HG03066 (cell line): ENCODE measurements around the gene DUOXA1.

Experiments used
- ATAC-seq: cut with Tn5 transposase; IDR thresholded peaks from one replicate; pipeline ENCODE4 v1.9.1; 2021; ENCODE audit warnings: low read depth; ENCODE audit not compliant: unreplicated experiment

DUOXA1 gene, protein sequence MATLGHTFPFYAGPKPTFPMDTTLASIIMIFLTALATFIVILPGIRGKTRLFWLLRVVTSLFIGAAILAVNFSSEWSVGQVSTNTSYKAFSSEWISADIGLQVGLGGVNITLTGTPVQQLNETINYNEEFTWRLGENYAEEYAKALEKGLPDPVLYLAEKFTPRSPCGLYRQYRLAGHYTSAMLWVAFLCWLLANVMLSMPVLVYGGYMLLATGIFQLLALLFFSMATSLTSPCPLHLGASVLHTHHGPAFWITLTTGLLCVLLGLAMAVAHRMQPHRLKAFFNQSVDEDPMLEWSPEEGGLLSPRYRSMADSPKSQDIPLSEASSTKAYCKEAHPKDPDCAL

DNA sequence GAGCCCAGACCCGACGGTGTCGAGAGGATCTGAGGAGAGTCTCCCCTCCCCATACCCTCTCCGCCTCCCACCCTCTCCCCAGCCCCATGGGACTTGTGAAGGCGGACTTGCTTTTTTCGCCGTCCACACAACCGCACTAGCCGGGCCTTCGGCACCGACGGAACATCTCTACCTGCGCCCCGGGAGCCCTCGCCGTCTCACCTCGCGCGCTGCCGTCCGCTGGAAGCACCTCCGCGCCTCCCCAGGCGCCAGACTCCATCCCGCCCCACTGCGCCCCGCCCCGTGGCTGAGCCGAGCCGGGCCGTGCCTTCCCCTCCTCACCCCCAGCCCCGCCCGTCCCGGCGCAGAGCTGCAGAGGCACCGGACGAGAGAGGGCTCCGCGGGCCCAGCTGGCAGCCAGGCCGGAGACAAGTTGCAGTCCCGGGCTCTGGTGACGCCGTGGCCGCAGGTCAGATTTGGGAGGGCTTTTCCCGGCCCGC lies at the start of gene DUOXA1, which contains the start of gene DUOX1:
DUOXA1 (minus strand) TSS at position 229 of the 479 bp plus-strand sequence. CDS start 6,865 bp downstream, outside the sequence.
DUOX1 (plus strand) TSS at position 344 of the 479 bp plus-strand sequence. CDS start 1,973 bp downstream, outside the sequence.
- ATAC-seq = no peak

DNA sequence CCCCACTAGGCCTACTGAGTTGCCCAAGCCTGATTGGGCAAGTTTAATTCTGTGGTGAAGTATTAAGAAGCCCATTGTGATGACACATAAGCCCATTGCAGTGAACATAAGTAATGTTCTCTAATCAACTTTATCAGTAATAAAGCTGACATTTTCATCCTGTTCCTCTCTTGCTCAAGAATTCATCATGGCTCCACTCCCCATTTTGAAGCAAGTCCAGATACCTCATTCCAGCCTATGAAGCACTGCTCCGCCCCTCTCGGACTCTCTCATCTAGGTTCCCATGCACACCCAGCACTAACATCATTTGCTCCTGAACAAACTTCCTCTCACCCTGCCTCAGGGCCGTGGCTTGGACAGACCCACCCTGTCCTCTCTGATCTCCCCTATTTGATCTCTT lies 47.6 kb upstream of the DUOXA1 start:
- ATAC-seq = no peak

DNA sequence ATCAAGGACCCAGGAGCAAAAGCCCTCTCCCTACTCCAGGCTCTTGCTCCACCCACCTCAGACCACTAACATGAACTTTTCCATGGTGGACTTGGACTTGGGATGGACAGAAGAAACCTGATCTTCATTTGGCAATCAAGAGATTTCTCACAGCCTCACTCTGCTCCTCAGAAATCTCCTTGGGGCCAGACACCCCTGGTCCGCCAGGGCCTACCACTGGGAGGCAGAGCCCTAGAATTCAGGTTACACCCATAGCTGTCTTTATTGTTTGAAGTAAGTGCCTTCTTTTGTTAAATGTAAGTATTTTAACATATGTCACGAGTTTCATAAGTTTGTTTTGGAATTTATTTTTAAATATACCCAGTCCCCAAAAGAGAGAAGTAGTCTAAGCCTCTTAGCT lies 44.9 kb upstream of the DUOXA1 start:
- ATAC-seq = no peak

DNA sequence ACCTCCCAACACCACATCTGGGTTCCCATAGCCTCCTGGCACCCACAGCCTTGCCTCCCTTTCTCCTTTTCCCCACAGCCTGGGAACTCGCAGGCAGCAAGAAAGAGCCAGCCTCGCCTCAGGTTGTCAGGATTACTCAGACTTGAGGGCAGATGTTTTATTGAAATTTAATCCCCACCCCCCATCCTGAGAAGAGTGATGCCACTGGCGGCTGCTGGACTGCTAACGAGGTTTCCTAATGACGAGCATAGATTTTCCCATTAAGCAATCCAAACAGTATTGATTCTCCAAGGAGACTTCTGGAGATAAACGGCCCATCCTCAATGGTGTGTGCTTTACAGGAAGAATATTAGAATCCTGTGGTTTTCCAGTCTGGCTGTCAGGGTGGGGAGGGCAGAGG lies 44.4 kb upstream of the DUOXA1 start:
- no peak for ATAC-seq

DNA sequence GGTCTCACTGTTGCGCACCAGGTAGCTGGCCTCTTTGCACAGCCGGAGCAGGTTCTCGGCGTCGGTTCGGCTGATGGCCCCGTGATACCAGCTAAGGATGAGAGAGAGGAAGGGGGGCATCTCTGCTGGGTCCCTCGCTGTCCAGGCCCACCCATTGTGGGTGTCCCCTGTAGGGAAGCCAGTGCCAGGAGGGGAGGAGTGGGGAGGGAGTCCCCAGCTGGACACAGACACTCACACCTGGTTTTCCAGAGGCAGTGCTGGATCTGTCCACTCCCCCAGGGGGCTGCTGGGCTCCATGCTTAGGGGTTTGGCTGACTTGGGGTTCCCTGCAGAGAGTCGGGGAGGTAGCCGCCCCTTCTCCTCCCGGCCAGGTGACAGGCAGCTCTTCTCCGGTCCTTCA lies 42.2 kb upstream of the DUOXA1 start:
- ATAC-seq = no peak

DNA sequence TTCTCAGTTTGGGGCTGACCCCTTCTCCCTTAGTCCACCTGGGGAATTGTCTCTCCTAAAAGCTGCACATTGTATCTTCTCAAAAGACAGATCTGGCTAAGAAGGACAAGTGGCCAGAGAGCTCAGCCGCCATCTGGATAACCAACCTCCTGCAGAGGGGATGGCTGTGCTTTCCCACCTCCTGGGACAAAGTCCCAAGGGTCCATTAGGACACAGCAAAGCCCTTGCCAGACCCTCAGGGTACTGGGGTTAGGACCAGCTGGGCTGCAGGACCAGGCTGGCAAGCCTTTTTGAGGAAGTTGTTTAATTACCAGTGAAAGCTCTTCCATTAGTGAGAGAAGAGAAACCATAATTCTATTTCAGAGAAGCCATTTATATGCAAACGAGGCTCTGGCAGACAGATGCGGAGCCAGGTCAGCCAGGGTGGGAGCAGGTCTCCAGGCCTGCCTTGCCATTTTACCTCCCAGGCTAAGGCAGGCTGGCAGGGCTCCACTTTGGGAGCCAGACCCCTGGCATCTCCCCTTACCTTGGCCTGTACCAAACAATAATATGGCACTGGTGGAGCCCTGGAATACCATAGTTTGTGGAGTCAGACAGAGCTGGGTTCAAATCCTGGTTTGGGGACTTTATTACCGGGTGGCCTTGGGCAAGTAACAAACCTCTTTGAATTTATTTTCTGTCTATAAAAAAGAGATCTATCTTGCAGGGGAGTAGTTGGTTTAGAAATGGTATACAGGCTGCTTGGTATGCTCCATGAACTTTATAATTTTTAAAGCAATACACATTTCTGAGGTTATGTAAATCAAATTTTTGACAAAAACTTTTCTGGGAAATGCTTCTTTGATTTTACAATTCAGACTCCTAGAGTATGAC lies 40.2 kb upstream of the DUOXA1 start:
- no peak for ATAC-seq

DNA sequence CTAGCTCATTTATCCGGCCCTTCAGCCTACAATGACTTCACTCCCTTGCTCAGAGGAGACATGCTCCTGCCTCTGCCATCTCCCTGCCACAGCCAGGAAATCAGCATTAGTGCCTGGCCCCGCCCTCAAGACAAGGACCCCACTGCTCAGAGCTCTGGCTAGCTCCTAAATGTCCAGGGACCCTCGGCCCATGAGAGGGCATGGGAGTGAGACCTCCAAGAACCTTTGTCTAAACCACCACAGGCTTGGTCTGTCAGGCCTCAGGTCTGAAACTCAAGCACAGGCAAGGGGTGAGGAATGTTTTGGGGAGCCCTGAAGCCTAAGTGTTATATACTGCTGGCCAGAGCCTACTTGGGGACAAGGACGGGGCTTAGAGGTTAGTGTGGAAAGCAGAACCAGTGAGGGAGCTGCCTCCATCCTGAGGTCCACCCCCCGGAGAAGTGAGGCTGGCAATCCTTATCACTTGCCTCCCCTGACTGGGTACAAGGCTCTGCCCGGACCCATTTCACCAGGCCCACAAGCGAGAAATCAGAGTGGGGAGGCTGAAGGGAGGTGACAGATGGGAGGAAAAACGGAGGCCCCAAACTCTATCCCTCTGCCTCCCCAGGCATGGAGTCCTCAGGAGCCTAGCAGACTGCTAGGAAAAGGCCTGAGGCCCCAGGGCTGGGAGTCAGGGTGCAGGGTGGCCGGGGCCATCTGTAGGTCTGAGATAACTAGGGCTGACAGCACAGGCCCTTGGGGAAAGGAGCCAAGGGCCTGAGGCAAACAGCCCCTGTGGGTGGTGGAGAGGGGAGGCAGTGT lies 39.3 kb upstream of the DUOXA1 start:
- ATAC-seq = no peak

DNA sequence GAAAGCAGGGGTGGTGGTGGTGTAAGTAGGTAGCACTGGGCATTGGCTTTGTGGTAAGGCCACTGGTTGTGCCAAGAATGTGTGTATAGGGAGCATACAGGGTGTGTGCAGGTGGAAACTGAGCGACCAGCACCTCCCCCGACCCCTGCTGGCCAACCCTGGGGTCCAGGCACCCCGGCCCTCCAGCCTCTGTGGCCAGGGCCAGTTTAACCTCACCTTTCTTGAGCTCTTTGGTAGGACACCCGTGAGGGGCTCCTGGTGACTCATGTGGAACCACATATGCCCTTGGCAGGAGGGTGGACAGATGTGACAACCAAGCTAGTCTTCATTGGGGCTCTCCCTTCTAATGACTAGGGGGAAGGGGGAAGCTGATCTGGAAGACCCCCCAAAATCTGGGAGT lies 38.6 kb upstream of the DUOXA1 start:
- ATAC-seq = no peak

DNA sequence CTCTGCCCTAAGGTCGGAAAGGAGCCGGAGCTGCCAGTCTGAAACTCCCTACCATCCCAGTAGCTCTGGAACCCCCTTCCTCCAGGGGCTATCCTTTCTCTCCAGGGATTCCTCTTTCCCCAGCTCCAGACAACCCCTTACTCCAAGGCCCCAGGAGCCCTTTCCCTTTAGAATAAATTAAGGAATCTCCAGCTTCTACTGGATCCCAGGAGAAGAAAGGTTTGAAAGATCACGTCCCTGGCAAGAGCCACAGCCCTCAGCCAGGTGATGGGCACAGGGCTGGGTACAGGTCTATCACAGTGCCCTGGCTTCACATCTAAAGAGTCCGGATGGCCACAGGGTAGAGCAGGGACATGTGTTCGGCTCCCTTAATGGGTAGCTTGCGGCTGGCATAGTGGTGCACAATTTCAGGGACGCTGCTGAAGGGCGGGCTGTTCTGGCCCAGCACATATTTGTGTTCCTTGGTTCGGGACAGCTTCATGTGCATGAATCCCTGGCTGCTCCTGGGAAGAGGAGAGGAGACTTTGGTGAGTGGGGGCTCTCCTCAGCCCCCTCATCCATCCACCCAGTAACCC lies 38.0 kb upstream of the DUOXA1 start:
- no peak for ATAC-seq

DNA sequence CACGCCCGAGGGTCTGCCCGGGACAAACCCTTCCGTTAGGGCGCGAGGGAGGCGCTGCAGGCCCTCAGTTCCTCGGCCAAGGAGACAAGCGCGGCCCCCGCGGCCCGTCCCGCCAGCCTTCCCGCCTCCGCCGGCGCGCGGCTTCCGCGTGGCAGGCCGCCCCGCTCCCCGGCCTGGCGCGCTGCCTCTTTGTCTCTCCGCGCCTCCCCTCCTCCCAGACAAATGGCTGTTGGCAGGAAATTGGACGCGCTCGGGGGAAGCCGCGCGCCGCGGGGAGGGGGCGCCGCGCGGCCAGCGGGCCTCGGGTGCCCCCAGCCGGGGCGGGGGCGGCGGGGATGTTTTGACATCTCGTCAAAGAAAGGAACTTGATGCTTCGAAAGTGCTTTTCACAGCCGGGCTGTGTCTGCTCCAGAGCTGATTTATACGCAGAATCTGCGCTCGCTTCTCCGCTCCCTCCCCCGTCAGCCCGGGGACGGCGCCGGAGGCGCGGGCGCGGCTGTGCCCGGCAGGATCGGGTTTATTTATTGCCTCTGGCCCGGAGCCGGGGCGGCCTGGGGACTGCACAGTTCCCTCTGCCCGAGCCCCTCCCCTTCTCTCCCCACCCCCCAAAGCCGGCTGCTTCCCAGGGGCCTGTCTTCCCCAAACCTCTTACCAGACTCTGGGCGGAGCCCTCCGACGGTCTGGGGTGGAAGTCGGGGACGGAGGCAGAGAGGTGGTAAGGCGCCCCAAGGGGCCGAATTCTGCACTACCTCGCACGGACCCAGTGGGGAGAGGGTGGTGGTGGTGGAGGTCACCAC lies 37.4 kb upstream of the DUOXA1 start:
- peak; percentile 94 for ATAC-seq

DNA sequence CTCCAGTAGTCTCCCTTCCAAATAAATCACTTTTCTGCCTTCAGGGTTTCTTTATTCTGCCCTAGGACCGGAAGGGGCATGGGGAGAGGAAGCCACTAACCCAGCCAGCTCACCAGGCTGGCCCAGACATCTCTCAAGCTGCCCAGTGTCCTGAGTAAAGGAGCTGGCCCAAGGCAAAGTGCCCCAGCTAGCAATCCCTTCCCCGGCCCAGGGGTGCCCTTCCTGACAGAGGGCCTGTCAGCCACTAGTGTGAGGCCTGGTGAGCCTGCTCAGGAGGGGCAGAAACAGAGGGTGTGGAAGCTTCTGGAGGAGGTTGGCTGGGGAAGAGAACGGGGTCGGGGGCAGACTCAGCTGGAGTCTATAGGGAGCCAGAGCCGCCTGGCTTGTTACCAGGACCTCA lies 35.9 kb upstream of the DUOXA1 start:
- no peak for ATAC-seq

DNA sequence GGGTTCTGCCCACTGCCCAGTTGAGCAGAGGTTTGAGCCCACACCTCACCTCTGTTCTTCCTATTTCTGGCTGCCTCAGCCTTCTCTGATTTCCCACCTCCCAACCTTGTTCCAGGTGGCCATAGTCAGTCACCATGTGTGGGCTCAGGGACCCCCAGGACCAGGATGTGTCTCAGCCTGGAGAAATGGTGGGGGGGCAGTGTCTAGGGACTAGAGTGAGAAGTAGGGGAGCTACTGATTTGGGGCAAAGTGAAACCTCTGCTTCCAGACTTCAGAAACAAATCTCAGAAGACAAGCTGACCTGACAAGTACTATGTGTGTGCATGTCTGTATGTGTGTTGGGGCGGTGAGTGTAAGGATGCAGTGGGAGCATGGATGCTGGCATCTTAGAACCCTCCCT lies 35.2 kb upstream of the DUOXA1 start:
- ATAC-seq = no peak

DNA sequence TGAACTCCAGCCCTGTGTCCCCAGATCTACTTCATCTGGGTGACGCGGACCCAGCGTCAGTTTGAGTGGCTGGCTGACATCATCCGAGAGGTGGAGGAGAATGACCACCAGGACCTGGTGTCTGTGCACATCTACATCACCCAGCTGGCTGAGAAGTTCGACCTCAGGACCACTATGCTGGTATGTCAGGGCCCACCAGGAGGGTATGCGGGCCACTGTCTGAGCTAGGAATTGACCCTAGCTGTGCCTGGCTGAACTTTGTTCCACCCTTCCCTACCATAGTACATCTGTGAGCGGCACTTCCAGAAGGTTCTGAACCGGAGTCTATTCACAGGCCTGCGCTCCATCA lies 33.8 kb upstream of the DUOXA1 start:
- ATAC-seq = no peak

DNA sequence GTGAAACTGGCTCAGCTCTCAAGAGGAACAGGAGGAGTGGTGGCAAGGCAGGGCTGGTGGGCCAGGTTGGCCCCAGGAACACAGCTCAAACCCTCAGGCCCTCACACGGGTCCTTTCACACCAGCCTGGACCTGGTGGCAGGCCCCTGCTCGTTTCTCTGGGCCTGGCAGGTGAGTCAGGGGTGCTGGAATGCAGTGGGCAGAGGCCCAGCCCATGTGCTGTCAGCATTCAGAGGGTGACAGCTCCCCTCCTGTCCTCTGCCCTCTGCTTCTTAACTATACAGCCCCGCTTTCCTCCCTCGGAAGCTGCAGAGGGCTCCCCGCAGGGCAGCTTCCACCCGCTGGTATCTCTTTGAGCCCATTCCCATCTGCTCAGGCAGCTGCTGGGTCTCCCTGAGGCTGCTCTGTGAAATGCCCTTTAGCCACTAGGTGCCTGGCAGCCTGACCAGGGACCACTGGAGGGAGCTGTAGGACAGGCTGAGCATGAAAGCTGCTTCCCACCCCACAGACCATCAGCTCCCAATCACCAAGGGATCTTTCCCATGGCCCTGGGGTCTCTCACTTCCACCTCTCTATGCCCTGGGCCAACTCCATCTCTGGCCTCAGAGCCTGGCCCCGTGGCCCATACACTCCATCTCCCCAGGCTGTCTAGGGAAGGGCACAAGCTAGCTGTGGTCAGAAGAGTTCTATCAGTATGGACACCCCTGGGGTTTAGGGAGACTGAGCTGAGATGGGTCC lies 33.3 kb upstream of the DUOXA1 start:
- ATAC-seq = no peak

DNA sequence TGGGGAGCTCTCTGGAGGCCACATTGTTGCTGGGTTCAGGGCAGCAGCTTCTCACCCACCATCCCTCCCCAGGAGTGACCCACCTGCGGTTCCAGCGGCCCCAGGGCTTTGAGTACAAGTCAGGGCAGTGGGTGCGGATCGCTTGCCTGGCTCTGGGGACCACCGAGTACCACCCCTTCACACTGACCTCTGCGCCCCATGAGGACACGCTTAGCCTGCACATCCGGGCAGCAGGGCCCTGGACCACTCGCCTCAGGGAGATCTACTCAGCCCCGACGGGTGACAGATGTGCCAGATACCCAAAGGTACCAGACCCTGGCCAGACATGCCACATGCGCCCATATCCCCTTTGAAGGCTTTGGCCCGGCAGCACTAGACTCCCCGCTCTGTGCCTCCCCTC lies 32.0 kb upstream of the DUOXA1 start:
- ATAC-seq = no peak

DNA sequence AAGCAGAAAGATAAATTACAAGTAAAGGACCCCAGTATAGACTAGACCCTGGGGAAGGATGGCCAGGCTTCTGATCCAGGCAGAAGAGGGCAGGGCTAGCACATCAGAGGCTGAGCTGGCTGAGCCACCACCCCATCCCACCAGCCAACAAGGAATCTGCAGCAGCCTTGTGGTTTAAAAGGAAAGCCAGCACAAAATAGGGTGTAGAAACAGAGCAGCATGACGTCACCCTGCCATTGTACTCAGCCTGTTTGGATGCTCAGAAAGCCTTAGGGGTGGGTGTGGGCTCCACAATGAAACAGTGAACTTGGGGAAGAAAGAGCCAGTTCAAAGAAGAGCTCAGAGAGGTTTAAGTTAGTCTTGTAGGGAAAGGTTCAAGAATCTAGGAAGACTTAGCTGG lies 28.3 kb upstream of the DUOXA1 start:
- ATAC-seq = no peak

DNA sequence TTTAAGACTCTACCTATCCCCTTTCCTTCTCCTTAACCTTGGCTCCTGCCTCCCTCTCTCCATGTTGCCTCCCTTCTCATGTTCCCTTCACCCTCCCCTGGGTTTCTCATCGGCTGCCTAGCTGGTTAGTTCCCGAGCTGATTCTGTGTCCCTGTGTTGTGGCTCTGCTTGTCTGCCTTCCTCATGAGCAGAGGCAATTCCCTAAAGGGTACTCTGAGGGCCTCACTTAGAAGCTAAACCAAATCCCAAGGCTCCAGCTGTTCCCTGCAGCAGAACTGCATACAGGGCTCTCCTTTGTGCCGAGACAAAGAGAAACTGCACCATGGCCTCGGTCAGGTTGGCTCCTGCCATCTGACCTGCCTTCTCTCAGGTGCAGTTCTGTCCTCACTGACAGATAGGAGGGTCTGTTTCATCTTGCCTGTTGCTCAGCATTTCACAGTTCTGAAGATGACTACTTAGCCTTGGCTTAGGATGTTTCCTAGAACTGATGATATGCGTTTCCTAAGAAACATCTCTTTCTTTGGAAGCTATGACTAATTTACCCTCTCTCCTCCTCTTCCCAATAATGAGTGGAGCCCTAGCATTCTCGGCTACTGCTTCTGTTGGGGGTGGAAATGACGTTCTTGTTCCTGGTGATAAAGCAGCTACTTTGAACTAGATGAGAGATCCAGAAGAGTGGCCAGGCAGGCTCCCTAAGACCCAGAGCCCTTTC lies 27.2 kb upstream of the DUOXA1 start:
- no peak for ATAC-seq

DNA sequence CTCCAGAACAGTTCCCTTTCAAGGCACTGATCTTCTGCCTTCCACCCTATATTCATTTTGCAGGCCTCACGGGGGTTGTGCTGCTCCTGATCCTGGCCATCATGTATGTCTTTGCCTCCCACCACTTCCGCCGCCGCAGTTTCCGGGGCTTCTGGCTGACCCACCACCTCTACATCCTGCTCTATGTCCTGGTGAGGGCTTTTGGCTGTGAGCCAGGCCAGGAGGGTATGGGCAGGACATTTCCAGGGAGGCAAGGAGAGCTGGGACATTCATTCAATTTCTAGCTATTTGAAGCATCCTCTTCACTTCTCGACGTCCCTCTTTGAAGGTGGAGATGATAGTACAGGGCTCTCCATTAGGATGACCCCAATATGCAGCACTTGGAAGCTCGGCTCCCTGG lies 26.1 kb upstream of the DUOXA1 start:
- no peak for ATAC-seq
